ENCODE measurements around the gene EXOSC2. TPM values are rescaled to one million over a fixed set of nuclear protein-coding genes. Genes with fewer than 3 reads are reported as not detected.

The EXOSC2 gene
- total and polyA plus RNA-seq, 2 of the 4 experiments (the other 2 are of a cell fraction), result 27.0 to 48.6 TPM

DNA sequence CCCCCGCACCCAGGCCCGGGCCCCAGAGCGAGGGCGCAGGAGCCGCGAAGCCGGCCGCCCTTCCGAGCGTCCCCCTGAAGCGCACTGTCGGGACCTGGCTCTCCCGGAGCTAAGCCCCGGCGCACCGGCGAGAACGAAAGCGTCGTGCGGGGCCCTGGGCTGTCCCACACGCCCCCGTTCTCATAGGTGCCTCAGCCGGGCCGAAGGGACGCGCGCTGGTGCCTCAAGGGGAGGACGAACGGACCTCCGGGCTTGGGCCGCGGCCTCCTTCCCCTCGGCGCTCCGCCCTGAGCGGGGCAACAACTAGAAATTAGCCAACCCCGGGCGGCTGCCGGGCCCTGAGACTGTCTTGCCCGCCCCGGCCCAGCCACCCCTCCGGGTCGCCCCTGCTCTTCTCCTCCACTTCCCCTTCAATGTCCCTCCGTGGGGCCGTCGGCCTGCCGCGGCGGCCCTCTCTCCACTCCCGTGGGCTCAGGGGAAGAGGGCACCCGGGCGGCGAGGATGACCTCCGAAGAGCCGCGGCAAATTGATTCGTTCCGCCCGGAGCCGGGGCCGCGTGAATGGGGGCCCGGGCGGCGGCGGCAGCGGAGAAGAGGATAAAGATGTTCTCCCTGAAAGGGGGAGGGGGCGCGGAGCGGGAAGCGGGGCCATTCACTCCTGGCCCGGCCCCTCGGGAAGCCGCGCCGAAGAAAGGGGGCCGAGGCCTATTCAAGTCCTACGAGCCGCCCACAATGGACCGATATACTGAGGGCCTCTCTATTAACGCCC is 32.7 kb upstream of the EXOSC2 start:
- Histone ChIP-seq H3K18ac (ENCODE audit: low read depth, low read length) (no peak overlapping the region), H3K27me3 (ENCODE audit: control insufficient read depth, insufficient read depth, low read length) (peaks cover 97% of the 10 kb centered on the region), H3K56ac (ENCODE audit: extremely low read depth, insufficient read depth, low read length) (no peak overlapping the region), H3K9ac (ENCODE audit: low read depth, low read length) (no peak overlapping the region), H2BK20ac (ENCODE audit: low read depth, low read length) (no peak overlapping the region), H3K4me2 (ENCODE audit: low read depth, low read length) (peak overlapping the region; percentile 67; the same call in 1 of the 2 replicates), H3K4me1 (ENCODE audit: control insufficient read depth, insufficient read depth, low read length) (no peaks in the 10 kb centered on the region; the same call in 1 of the 2 replicates), H2AFZ (replicated peaks; ENCODE audit: low read length, poor library complexity) (peak overlapping the region; percentile 57), H4K8ac (ENCODE audit: low read depth in 2 of 2, low read length in 2 of 2) (no peak overlapping the region), H2AK5ac (ENCODE audit: low read depth, low read length) (no peak overlapping the region), H2BK5ac (ENCODE audit: low read depth, low read length, poor library complexity, severe bottlenecking) (no peak overlapping the region), H3K9me3 (ENCODE audit: control insufficient read depth, insufficient read depth, low read length) (peaks cover 7% of the 10 kb centered on the region; the same call in 1 of the 2 replicates), H3K4me3 (ENCODE audit: insufficient read depth, low read depth, low read length) (peak overlapping the region; percentile 15; the same call in 1 of the 2 replicates), H4K91ac (ENCODE audit: insufficient read depth, low read depth, low read length) (no peak overlapping the region), H3K36me3 (ENCODE audit: control insufficient read depth, insufficient read depth, low read length) (no peaks in the 10 kb centered on the region), H3K23ac (ENCODE audit: low read depth, low read length) (no peak overlapping the region), H2BK120ac (ENCODE audit: low read depth, low read length) (no peak overlapping the region), H2BK15ac (ENCODE audit: low read depth, low read length) (no peak overlapping the region), H2AK9ac (replicated peaks; ENCODE audit: low read depth, low read length, poor library complexity) (no peak overlapping the region), H3K79me1 (ENCODE audit: low read depth in 1 of 2, low read length in 2 of 2) (no peaks in the 10 kb centered on the region), H4K20me1 (ENCODE audit: insufficient read depth, low read length) (0 out of 2 replicates have a peak, but pooled peaks cover 6% of the 10 kb centered on the region), H3K14ac (replicated peaks; ENCODE audit: low read depth, low read length) (no peak overlapping the region), H3K4ac (ENCODE audit: low read depth, low read length) (no peak overlapping the region), H3K9me1 (ENCODE audit: insufficient read depth, low read length) (no peaks in the 10 kb centered on the region), H3K27ac (ENCODE audit: insufficient read depth, low read length) (no peak overlapping the region), H4K5ac (ENCODE audit: low read depth, low read length) (no peak overlapping the region)
- POLR2A ChIA-PET (ENCODE audit: unreplicated experiment), result no interaction called here
- CTCF ChIA-PET, result no interaction called here
- in situ Hi-C loops (cut with MboI; ENCODE audit: low sequenced_read_pairs) (loop anchor here (25.0 kb wide), 1 partner anchor 549 kb away; no protein-coding TSS in a partner anchor), intact Hi-C loops (cut with micrococcal nuclease) (no loop called here), dilution Hi-C loops (cut with HindIII; ENCODE audit: low sequenced_read_pairs, unreplicated experiment) (no loop called here)
- ATAC-seq (ENCODE audit: low read depth) (peak; percentile 21; the same call in 1 of the 2 replicates), DNase-seq (no peak)
- BruUV-seq (replicated peaks), result no TSS peak
- WGBS, 2 experiments (ENCODE audit: extremely low coverage in 2 of 2, insufficient read length in 1 of 2), result 1% methylated on average over 49 of the region's 82 CpGs; no CpG with 5 or more reads in 1 of the 2 experiments
- no peak for TF ChIP-seq FOS (IDR thresholded peaks at IDR 0.05; ENCODE audit: low read depth, low read length)
- no peak for TF ChIP-seq CEBPB (IDR thresholded peaks at IDR 0.05; ENCODE audit: low read depth, low read length)
- no peak for TF ChIP-seq MXI1 (IDR thresholded peaks at IDR 0.05; ENCODE audit: borderline replicate concordance, low read depth, low read length)
- TF ChIP-seq RFX5 (IDR thresholded peaks at IDR 0.05; ENCODE audit: low read depth, low read length), result no peak
- TF ChIP-seq RCOR1 (IDR thresholded peaks at IDR 0.05; ENCODE audit: insufficient replicate concordance, low read length), result no peak
- TF ChIP-seq CHD1 (IDR thresholded peaks at IDR 0.05; ENCODE audit: low read depth, low read length), result no peak
- no peak for TF ChIP-seq RAD21 (IDR thresholded peaks at IDR 0.05; ENCODE audit: low read length)
- TF ChIP-seq, protein P1, sequence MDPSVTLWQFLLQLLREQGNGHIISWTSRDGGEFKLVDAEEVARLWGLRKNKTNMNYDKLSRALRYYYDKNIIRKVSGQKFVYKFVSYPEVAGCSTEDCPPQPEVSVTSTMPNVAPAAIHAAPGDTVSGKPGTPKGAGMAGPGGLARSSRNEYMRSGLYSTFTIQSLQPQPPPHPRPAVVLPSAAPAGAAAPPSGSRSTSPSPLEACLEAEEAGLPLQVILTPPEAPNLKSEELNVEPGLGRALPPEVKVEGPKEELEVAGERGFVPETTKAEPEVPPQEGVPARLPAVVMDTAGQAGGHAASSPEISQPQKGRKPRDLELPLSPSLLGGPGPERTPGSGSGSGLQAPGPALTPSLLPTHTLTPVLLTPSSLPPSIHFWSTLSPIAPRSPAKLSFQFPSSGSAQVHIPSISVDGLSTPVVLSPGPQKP (IDR thresholded peaks at IDR 0.05; ENCODE audit: borderline replicate concordance, low read depth, low read length), result no peak
- no peak for TF ChIP-seq POLR2A (IDR thresholded peaks at IDR 0.05; ENCODE audit: low read depth, low read length)
- TF ChIP-seq BHLHE40 (IDR thresholded peaks at IDR 0.05; ENCODE audit: low read depth, low read length), result no peak
- TF ChIP-seq, protein P2, sequence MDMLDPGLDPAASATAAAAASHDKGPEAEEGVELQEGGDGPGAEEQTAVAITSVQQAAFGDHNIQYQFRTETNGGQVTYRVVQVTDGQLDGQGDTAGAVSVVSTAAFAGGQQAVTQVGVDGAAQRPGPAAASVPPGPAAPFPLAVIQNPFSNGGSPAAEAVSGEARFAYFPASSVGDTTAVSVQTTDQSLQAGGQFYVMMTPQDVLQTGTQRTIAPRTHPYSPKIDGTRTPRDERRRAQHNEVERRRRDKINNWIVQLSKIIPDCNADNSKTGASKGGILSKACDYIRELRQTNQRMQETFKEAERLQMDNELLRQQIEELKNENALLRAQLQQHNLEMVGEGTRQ (IDR thresholded peaks at IDR 0.05; ENCODE audit: low read depth, low read length), result no peak
- TF ChIP-seq NFE2L2 (IDR thresholded peaks at IDR 0.05; ENCODE audit: low read depth, low read length), result no peak
- TF ChIP-seq SMC3 (IDR thresholded peaks at IDR 0.05; ENCODE audit: low read depth, low read length), result no peak
- no peak for TF ChIP-seq MAZ (IDR thresholded peaks at IDR 0.05; ENCODE audit: borderline replicate concordance, low read depth, low read length)
